Stimulated activated CD4-positive, alpha-beta T cell treated with anti-CD3 and anti-CD28 coated beads, Interleukin-12 subunit alpha, Interleukin-12 subunit beta, amount 100 ng/mL, for 4 hours (primary cell): ENCODE data around the gene RNF8.

ENCODE experiments used
- DNase-seq: peaks from one replicate; pipeline ENCODE4 v3.0.0-alpha.2; 2020

Gene RNF8

DNA sequence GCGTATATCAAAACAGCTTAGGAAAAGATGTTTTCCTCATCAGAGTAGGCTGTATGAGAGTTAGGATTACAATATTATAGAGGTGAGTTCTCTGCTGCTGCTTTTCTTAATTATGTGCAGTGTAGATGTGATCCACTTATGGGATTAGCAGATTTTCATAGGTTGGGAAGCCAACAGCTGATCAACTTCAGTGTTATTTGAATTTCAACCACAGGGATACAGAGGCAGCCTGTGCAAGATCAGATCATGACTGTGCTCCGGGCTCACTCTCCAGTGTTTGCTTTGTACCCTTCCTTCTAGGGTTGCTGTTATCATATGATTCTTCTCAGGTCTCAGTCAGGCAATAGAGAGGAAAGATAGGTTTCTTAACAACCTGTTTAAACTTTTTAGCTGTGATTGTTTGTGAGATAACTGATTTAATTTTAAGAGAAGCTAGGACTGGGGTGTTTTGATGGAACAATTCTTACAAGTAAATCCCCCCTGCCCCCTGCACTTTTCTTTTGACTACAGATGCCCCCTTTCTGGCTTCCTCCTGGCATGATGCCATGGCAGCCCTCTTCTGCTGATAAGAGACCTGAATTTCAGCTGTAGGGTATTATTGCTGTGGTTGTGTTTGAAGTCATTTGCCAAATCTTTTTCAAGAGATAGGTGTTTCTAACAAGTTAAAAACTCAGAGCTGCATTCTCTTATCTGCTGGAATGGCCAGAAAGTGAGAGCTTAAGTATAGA is 8.5 kb downstream of the RNF8 start:
- no peak for DNase-seq

DNA sequence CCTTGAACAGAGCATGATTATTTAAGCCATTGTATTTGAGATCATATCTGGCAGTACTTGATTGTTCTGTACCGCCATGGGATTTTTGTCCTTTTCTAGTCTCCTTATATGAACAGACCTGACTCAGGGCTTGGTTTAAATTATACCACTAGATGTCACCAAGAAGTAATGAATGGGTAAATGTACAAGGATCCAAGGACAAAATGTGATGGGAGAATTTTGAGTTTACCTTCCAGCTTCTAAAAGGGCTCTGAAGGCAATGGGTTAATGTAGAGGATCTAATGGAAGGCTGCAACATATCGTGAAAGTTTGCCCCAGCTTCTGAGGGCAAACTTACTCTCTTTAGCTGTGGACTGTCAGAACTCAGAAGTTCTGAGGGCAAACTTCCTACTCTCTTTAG is 12.0 kb downstream of the RNF8 start:
- DNase-seq: no peak

DNA sequence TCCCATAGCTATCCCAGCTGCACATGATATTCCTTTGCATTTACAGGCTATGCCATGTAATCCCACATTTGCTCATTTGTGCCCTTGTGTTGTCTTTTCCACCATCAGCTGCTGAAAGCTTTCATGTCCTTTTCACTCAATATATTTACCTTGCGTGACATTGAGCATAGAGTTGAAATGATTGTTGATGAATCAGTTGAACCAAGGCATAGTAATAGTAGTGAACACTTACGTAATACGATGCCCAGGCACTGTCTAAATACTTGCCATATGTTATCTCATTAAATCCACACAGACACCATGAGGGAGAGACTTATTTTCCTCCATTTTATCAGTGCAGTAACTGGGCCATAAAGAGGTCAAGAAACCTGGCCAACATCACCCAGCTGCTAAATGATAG is 13.1 kb downstream of the RNF8 start:
- no peak for DNase-seq

DNA sequence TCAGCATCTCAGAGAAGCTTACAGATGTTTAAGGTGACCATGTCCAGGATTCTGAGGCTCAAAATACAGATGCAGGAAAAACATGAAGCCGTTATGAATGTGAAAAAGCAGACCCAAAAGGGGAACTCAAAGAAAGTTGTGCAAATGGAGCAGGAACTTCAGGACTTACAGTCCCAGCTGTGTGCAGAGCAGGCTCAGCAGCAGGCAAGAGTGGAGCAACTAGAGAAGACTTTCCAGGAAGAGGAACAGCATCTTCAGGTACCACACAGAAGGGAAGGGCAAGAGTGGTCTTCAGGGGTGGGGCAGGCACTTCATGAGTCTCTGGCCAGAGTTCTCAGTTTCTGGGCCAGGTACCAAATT is 15.2 kb downstream of the RNF8 start:
- no peak for DNase-seq

DNA sequence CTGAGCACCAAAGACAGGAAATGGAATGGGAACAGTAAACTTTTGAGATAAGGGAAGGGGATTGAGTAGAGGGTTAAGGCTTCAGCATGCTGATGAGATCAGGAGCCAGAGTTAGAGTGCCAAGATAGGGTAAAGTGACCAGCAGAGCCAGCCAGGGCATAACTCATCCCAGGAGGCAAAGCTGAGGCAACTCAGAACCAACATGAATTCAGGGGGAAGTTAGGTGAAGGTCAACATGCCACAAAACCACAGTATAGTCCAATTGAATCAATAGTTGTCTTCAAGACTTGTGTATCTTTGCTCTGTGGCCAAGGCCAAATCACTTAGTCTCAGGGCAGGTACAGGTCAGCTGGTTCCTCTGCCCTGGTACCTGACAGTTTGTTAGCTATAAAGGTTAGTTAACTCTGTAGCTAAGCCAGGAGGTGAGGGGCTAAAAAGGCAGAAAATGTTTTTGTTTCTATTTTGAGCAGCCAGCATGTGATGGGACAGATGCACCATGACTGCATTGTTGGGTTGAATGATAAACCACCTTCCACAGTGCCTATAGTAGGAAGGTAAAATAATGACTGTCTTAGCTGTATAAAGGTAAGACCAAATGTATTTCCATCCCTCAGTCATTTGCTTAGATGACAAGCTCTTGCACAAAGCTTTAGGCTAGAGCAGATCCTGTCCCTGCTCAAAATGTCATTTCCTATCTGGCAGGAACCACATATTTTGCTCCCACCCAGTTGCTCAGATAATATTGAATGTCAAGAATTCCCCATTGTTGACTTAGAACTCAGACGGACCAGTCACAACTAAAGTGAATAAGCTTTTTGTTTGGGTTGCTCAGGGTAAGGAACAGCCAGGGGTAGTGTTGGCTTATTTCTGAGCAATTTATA is 15.8 kb downstream of the RNF8 start:
- DNase-seq: no peak

DNA sequence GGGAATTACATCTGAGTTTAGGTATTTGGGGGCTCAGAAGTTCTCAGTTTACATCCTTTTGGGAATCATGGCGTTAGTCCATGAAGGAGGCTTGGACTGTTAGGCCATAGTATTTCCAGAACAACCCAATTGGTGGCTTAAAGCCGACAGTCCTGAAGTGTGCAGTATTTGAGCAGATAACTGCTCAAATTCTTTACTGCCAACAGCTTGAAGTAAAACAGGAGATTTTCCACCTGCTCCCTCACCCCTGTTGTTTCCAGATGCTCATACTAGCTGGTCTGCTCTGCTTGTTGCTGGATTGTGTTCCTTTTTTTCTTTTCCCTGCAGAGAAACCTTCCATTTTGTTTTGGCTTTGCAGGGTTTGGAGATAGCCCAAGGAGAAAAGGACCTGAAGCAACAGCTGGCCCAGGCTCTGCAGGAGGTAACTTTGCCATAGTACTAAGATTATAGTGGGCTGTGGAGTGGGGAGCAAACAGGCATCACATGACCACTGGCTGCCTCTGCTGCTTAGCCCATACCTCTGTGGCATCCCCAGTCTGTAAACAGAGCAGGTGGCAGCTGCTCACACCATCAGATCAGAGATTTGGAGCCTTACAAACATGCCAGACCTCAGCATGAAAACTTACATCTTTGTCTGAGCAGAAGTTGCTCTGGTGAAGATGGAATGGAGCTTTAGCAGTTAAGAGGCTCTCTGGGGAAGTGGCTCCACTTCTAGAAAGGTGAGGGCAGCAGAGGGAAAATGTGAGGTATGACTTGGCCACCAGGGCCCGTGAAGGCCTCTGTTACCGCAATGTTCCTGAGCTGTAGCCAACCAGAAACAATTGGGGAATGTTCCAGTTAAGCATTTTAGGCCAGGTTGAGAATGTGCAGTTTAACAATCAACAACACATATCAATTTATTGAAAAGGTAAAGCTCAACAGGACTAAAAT is 17.6 kb downstream of the RNF8 start:
- no peak for DNase-seq

DNA sequence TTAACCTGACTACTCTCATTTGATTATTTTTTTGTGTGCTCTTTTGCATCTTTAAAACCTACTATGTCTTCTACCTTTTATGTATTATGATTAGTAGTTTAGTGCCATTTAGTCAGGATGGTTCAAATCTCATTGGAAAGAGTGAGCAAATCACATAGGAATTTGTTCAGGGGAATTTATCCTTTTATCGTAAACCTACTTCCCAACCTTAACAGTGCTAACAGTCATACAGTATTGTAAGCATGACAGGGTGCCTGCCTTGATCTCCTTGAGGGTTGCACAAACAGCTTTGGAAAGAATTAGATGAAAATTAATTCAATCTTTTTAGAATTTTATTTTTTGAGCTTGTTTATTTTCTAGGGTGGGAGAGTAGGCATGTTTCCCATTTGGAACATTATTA is 18.3 kb downstream of the RNF8 start:
- DNase-seq: no peak

DNA sequence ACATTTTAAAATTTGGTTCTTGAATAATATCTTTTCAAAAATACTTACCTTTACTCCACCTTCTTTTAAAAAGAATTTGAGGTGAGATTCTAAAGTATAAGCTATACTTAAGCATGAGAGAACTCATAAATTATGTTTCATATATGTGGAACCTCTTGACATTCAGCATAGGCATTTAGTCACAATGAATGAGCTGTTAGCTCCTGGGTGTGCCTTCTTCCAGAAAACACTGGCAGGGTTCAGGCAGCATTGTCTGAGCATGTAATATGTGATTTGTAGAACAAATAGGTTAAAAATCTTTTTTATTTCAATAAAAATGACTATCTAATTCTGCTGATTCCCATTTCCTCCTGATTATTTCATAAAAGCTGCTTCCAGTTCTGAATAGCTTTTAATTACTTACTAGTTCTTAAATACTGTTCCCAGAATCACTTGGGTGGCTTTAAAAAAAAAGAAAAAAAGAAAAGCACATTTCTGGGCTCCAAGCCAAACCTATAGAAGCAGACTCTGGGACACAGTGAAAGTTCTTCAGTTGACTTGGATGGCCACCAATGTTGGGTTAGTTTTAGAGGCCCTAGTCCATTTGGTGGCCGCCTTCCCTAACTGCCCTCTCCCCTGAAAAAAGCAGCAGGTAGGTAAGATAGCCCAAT is 20.2 kb downstream of the RNF8 start:
- no peak for DNase-seq

DNA sequence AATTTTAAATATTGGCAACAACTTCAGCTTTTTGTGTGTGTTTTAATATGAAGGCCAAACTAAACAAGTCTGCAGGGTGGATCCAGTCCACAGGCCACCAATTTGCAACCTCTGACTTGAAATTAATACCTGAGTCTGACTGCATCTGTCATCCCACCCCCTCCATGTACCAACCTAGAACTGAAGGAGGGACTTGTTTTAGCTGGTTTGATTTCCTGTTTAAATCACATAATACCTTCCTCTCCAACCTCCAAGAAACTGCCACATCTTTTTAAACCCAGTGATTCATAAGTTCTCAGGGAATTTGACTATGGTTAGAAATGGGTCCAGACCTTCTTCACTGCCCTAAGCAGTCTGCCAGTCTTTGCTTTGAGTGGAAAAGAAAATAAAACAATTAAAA is 21.6 kb downstream of the RNF8 start:
- no peak for DNase-seq

DNA sequence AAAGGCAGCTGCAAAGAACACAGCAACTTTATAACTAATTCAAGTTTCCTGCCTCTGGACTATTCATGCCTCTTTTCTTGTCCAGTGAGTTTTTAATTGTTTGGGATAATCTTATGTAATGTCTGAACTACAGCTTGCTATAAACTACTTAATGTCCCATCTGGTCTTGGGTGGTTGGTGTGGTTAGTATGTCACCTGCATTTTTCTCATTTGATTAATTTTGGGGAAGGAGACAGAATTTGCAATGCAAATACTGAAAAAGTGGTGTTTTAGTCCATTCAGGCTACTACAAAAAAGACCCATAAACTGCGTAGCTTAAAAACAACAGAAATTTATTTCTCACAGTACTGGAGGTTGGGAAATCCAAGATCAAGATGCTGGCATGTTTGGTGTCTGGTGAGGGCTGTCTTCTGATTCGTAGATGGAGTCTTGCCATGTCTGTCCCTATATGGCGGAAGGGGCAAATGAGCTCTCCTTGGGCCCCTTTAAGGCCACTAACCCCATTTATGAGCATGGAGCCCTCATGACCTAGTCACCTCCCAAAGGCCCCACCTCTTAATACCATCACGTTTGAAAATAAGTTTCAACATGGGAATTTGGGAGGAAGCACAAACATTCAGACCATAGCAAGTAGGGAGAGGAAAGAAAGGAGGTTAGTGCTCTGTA is 22.4 kb downstream of the RNF8 start:
- no peak for DNase-seq

DNA sequence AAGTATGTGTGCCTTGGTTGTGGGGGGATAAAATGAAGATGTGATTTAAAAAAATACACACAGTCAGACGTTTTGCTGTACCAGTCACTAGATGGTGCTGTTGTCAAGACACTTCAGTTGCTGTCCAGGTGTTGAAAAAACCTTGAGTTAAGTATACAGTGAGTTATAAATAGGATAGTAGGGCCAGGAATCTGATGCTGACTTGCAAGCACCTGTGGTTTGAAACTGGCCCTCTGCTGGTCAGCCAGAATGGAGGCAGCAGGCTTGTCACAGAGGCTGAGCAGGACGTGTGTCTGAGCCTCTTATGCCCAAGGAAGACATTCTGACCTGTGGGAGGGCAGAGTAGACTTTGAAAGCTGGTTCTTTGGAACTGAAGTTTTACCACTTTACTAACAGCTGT is 27.8 kb downstream of the RNF8 start:
- DNase-seq: no peak

DNA sequence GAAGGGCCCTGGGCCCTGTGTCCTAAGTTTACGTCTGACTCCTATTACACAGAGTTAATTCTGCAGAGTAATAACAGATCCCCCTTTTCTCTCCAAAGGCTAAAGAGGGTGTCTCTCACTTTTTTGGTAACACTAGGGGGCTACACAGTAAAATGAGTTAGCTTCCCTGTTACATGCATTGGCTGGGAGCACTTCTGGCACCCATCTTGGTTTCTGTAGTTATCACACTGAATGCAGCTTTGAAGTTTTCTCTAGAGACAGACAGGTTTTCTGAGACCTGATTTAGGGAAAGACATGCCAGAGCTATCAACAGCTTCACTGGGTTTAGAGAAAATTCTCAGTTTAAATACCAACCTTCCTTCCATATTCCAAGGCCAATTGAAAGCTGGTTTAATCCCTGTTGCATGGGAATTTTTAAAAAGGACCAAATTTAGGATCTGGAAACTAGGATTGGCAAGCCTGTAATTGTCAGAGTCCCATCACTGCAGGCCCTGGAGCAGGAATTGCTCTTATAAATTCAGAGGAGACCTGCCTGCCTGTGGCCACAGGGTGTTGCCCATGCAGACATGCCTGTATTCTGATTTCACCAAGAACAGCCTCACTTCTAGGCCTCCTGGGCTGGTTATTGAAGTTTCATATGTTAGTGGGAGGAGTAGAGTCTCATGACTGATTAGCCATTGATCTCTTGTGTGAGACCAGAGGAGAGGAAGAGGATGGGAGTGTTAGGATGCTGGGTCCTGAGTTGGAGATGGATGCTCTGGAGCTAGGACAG is 29.4 kb downstream of the RNF8 start:
- DNase-seq: no peak

DNA sequence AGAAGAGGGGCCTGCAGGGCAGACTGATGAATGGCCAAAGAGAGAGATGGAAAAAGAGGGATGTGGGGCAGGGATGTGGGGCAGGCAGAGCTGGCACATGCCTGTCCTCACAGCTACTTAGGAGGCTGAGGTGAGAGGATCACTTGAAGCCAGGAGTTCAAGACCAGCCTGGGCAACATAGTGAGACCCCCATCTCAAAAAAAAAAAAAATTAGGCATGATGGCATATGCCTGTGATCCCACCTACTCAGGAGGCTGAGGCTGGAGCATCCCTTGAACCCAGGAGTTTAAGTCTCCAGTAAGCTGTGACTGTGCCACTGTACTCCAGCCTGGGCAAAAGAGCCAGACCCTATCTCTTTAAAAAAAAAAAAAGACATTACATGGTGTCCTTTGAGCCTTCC is 34.8 kb downstream of the RNF8 start:
- DNase-seq: no peak

DNA sequence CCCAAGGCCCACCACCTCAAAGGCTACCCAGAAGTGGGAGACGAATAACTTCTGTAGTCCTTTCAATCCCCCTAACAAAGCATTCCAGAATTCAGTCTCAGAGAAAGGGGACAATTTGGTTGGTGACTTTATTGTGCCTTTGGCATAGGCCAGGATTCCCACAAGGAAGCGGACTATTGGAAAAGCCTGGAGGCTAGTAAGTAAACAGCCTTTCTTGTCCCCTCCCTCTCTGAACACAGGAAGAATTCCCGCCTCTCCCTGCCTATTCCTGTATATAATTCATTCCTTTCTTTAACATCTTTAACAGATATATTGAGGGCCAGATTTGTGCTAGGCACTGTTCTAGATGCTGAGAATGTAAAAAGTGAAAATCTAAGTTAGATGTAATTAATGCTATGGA is 36.1 kb downstream of the RNF8 start:
- DNase-seq: no peak

DNA sequence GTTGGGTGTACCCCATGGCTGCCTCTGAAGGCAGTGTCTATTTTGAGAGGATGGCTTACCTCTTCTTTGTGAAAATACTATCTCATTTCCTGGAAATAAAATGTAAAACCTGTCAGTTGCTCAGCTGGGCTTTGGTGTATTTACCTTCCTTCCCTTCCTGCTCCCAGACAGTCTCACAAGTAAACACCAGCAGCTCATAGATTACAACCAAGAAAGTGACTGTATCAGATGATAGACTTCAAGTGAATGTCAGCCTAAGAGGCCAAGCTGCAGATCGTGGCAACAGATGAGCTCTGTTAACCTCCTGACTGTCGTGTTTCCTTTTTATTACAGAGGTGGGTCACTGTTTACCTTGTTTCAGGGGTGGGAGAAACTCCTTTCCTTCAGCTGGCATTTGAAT is 37.3 kb downstream of the RNF8 start:
- no peak for DNase-seq

DNA sequence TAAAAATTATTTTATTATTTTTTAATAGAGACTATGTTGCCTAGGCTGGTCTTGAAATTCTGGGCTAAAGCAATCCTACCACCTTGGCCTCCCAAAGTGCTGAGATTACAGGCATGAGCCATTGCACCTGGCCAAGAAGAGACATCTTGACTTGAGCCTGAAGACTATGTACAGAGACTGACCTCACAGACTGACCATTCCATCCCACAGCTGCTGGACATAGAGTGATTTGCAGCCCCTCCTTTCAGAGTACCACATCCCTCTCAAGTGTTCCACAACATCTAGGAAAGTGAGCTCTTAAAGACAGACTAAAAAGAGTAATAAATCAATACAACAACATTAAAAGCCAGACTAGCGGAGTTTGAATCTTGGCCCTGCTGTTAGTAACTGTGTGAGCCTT is 39.0 kb downstream of the RNF8 start:
- no peak for DNase-seq

DNA sequence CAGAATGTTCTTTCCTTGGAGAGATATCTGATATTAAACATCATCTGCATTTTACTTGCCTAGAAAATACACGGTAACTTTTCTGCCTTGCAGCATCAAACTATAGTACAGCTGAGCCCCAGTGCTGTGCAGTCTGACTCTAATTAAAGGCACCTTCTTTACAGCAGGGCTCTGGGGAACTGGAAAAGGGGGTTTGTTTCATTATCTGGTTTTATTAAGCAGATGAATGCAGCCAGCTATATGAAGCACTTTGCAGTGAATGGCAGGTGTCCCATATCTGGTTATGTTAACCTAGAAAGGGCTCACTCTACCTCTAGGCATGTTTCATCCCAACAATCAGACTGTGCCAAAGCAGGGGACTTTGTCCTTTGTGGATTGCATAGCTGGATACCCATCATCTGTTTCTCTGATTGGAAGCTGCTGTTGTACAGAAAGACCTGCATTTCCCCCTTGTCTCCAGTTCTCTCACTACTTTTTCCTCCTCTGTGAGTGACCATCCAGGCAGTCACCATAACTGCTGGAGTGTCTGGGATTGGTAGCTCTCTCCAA is 39.7 kb downstream of the RNF8 start:
- DNase-seq: no peak

DNA sequence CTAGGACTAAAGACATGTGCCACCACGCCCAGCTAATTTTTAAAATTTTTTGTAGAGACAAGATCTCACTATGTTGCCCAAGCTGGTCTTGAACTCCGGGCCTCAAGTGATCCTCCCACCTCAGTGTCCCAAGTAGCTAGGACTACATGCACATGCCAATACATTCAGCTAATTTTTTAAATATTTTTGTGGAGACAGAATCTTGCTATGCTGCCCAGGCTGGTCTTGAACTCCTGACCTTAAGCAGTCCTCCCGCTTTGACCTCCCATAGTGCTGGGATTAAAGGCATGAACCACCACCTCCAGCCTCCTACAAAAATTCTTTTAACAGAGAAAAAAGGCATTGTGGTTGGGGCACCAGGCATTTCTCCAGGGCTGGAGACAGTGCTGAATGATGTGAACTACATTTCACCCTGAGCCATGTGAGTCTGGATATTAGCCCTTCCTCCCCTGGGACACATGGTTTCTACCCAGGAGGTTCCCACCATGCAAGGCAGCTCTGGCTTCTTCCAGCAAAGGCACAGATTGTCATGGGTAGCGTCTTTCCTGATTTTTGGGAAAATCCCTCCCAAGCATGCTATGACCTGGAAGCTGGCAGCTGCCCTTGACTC is 42.9 kb downstream of the RNF8 start:
- DNase-seq: no peak

DNA sequence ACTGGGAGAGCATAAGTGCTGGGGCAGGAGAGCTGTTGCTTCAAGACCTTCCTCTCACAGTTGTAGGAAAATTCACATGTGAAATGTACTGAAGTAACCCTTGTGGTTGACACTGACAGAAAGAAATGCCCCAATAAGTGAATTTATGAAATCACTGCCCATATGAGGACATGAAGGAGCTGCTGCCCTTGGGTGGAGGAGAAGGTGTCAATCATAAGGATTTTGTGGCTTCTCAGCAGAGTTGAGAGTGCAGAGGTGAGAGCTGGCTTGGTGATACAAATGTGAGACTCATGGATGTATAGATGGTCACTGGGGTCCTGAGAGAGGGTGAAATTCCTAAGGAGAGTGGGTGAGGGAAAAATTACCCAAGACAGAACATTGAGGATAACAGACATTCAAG is 45.3 kb downstream of the RNF8 start:
- no peak for DNase-seq

DNA sequence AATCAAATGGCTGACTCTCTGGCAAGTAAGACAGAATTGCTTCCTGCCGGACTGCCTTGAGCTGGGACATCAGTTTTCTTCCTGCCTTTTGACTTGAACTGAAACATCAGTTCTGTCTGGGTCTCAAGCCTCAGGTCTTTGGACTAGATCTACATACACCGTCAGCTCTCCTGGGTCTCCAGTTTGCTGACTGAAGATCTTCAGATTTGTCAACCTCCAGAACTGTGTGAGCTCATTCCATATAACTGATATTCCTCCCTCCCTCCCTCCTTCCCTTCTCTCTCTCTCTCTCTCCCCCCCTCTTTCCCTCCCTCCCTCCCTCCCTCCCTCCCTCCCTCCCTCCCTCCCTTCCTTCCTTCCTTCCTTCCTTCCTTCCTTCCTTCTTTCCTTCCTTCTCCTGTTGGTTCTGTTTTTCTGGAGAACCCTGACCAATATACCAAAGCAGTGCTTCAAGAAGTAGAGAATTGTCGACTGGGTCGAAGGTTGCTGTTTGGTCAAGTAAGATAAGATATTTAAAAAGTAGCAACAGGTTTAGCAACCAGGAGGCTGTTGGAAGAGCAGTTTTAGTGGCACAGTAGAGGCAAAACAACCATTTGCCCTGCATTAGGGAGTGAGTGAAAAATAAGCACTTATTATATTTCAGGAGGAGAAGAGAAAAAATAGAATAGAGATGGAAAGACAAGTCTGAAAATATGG is 46.2 kb downstream of the RNF8 start:
- DNase-seq: no peak
